GM19372 (cell line): ENCODE data around the gene B3GNT8.
"Not testable (repeated sequence)": the region's sequence is repeated elsewhere in the genome, so short reads cannot be mapped to it uniquely, and the experiment has no call there.

Experiments used
- ATAC-seq: cut with Tn5 transposase; IDR thresholded peaks from one replicate; pipeline ENCODE4 v1.9.1; 2021; ENCODE audit warnings: mild to moderate bottlenecking, low read depth, moderate library complexity; ENCODE audit not compliant: unreplicated experiment

B3GNT8 gene

DNA sequence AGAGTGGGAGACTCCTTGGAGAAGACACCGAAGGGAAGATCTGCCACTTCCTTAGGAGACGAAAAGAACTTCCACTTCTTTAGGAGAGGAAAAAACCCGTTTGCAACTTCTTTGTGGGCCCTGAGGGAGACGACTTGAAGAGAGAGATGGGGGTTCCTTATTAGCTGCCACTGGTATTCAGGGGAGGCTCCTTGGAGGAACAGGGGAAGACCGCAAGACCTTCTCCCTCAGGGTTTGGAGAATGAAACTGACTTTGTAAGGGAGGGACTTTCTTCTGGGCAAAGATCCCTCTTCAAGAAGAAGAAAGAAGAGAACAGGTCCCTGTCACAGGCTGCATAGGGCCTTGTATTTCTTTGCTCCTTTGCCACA is 29.1 kb downstream of the B3GNT8 start:
- no peak for ATAC-seq

DNA sequence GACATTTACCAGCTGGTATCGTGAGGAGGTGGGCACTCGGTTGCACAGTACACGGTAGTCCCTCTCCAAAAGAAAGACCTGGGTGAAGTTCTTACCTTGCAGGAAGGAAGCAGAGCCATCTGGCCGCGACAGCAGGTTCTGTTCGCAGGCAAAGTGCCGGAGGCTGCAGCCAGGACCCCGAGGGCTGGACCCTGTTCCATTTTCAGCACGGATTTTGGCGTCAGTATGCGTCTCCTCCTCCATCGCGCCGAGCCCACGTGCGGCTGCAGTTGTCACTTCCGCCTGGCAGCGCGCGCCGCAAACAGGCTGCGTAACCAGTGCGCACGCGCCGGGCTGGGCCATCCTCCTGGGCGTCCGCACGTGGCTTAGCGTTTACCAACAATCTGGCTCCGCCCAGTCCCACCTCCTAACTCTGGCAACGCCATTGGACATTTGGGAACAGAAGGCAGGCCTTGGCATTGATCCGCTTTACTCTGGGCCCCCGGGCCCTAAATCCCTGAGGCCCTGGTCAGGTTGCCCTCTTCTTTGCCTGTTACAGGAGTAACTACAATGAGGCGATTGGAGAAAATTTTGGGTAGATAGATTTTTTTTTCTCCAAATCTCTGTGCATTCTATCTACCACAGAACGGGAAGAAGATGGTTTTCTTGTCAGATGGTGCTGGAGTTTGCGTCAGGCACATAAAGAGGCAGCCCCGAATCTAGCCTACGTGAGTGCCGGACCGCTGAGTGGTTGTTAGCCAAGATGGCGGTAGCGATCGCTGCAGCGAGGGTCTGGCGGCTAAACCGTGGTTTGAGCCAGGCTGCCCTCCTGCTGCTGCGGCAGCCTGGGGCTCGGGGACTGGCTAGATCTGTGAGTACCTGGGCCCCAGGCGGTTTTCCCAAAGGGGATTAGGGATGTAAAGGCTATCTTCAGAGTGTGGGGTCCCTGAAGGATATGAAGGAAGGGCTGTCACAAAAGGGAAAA is 29.8 kb downstream of the B3GNT8 start, which contains the start of the genes BCKDHA and EXOSC5:
Gene BCKDHA, plus strand, starts transcription at position 733 of the 964 bp plus-strand sequence. Its CDS starts 10 bp downstream, at position 743.
Gene EXOSC5, minus strand, starts transcription at position 274 of the 964 bp plus-strand sequence. Its CDS starts 31 bp downstream, at position 243.
- ATAC-seq: peak; percentile 91

DNA sequence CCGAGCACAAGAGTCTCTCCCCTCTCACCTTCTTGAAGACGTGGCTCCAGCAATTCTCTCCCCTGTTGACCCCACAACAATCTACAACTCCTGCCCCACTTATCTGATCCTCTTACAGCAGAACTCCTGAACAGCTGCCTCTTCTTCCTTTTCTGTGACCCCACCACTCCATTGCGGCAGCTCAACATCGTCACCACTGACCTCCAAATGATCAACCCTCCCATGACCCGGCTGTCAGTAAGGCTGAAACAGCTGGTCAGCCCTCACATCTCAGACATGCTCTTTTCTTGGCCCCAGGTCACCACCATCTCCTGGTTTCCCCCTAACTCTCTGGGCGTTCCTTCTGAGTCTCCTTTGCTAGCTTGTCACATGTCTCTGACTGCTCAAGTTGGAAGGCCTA is 31.8 kb downstream of the B3GNT8 start:
- no peak for ATAC-seq

DNA sequence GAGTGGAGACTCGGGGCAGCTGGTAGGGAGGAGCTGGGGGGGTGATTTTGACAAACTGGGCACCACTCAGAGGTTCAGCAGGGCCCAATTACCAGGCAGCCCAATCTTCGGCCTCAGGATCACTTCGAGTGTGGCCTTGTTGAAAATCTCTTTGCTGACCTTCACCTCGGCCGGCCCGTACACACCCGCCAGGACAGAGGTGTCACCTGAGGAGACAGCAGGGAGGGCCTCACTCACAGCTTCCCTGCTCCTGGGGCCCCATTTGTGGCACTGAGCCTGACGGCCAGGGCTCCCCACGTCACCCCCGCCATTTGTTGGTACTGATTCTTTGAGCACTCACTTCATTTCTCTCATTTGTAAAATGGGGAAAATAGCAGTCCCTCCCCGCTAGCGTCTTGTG is 34.4 kb downstream of the B3GNT8 start:
- no peak for ATAC-seq

- no peak for ATAC-seq
Observed at GRCh38 chr19:41391618-41392017, 35.6 kb downstream of the B3GNT8 start.

DNA sequence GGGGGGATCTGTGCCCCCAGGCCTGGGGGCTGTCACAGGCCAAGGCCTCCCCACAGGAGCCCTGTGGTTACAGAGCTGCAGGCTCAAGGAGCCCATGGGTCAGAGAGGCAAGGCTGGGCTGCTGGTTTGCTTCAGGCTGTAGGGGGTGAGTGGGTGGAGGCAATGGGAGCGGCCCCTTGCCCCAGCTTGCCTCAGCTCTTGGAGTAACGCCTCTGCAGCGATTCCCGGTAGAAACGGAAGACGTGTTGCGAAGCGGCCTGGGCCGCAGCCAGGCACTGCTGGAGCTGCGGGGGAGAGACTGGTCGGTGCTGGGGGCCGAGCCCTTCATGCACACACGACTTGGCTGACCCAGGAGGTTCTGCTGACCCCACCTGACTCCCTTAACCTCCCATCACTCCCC is 40.7 kb downstream of the B3GNT8 start:
- no peak for ATAC-seq

DNA sequence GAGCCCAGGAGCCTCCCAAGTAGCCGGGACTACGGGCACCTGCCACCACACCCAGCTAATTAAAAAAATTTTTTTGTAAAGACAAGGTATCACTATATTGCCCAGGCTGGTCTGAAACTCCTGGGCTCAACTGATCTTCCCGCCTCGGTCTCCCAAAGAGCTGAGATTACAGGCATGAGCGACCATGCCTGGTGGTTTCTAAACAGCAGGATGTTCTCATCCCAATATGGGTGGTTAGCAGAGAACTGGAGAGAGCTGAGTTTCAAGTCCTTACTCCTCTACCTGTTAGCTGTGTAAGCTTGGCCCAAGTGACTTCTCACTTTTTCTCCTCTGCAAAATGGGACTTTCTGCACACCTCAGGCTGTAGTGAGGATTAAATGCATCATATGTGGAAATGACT is 42.8 kb downstream of the B3GNT8 start:
- no peak for ATAC-seq

- not testable (repeated sequence) for ATAC-seq
Observed at GRCh38 chr19:41381536-41381935, 45.6 kb downstream of the B3GNT8 start.

GRCh38 chr19:41377977-41378709 is 49.0 kb downstream of the B3GNT8 start:
- no peak for ATAC-seq

DNA sequence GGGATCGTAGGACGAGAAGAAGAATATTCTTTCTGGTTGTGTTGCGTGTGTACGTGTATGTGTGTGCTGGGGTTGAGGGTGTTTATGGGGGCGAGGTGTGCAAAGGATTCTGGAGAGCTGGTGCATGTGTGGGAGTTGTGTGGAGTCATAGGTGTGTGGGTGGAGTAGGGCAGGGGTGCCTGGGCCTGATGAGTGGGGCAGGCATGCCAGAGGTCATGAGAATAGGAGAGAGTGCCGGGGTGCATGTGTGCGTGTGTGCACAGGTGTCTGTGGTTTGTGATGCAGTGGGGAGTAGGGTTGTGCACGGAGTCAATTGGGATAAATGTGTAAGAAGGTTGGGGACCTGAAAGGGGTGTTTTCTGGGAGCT is 50.2 kb downstream of the B3GNT8 start:
- ATAC-seq: no peak

- no peak for ATAC-seq
Observed at GRCh38 chr19:41376241-41376997, 50.8 kb downstream of the B3GNT8 start, which contains the start of gene TMEM91. Gene TMEM91 (plus strand): TSS chr19:41376533. CDS start chr19:41378310, 1,777 bp downstream.
